Measurements from ENCODE around the gene HELZ2. TPM values are rescaled to one million over a fixed set of nuclear protein-coding genes. Genes with fewer than 3 reads are reported as not detected.

Gene HELZ2
- polyA plus RNA-seq, 1 of the 3 experiments (the other 2 are of a cell fraction), result 7.6 TPM

- WGBS (ENCODE audit: low lambda C conversion rate), result 86% methylated on average over 19 of the region's 39 CpGs
Measured at GRCh38 chr20:63529861-63530787, 43.9 kb downstream of the HELZ2 start.

GRCh38 chr20:63529180-63529860 lies 44.7 kb downstream of the HELZ2 start:
- Histone ChIP-seq H2AFZ (ENCODE audit: low read depth) (no peak overlapping the region), H3K9me2 (no peaks in the 10 kb centered on the region), H3K36me3 (replicated peaks in 1 of 2; ENCODE audit: control insufficient read depth in 1 of 2, insufficient read depth in 2 of 2, low read length in 1 of 2) (no peaks in the 10 kb centered on the region), H3K4me2 (no peak overlapping the region), H3K9me3 (no peaks in the 10 kb centered on the region), H3K27ac (ENCODE audit: low read depth in 2 of 2, low read length in 1 of 2) (no peak overlapping the region), H3K4me1 (ENCODE audit: control insufficient read depth in 1 of 2, insufficient read depth in 2 of 2, low read depth in 1 of 2, low read length in 1 of 2) (no peaks in the 10 kb centered on the region), H3K27me3 (ENCODE audit: insufficient read depth) (no peaks in the 10 kb centered on the region), H4K20me1 (ENCODE audit: insufficient read depth) (peaks cover 14% of the 10 kb centered on the region; the same call in 1 of the 2 replicates), H3K4me3 (ENCODE audit: low read depth in 2 of 2, low read length in 1 of 2) (no peak overlapping the region), H3K79me2 (ENCODE audit: insufficient read depth) (no peaks in the 10 kb centered on the region), H3K9ac (no peak overlapping the region), H3F3A (replicated peaks; ENCODE audit: insufficient read depth) (peaks cover 29% of the 10 kb centered on the region)
- 82% methylated on average over 12 of the region's 27 CpGs for WGBS (ENCODE audit: low lambda C conversion rate)
- DNase-seq, result peak; percentile 24
- ChIA-PET CTCF (interaction anchor here (0.8 to 5.2 kb wide), 6 partner anchors 8 to 219 kb away, joined by 3 to 25 read pairs (median 3); no protein-coding TSS in a partner anchor), POLR2A (interaction anchor here (0.5 to 1.2 kb wide), 3 partner anchors 8 to 55 kb away, joined by 3 to 4 read pairs (median 4); partner anchors contain the start of gene PPDPF)
- TF ChIP-seq GABPA (IDR thresholded peaks at IDR 0.05; ENCODE audit: low read depth) (no peak), RFX5 (IDR thresholded peaks at IDR 0.05; ENCODE audit: low read length) (no peak), ZBTB33 (IDR thresholded peaks at IDR 0.05; ENCODE audit: borderline replicate concordance, low read depth) (no peak), RCOR1 (IDR thresholded peaks at IDR 0.05; ENCODE audit: low read length) (no peak), EP300 (IDR thresholded peaks at IDR 0.05; ENCODE audit: borderline replicate concordance in 1 of 2, low read depth in 1 of 2, low read length in 1 of 2) (no peak), RXRA (IDR thresholded peaks at IDR 0.05; ENCODE audit: borderline replicate concordance, low read depth) (no peak), EZH2phosphoT487 (IDR thresholded peaks at IDR 0.05; ENCODE audit: borderline replicate concordance, low read depth) (no peak), CTCF (IDR thresholded peaks at IDR 0.05) (no peak), REST (IDR thresholded peaks at IDR 0.05; ENCODE audit: low read depth, low read length) (no peak), SMC3 (IDR thresholded peaks at IDR 0.05; ENCODE audit: low read depth, low read length) (no peak), FOXJ3 (CRISPR knock-in tag; IDR thresholded peaks at IDR 0.05) (no peak), NRF1 (IDR thresholded peaks at IDR 0.05; ENCODE audit: low read depth, low read length) (no peak), JUND (IDR thresholded peaks at IDR 0.05) (no peak), MAX (IDR thresholded peaks at IDR 0.05; ENCODE audit: low read depth) (no peak), CHD2 (IDR thresholded peaks at IDR 0.05; ENCODE audit: low read length, partially characterized antibody) (no peak)

More at GRCh38 chr20:63529861-63530787, 43.9 kb downstream of the HELZ2 start:
- H3K36me3 ChIP-seq (replicated peaks in 1 of 2; ENCODE audit: control insufficient read depth in 1 of 2, insufficient read depth in 2 of 2, low read length in 1 of 2), result no peaks in the 10 kb centered on the region
- H3K27me3 ChIP-seq (ENCODE audit: insufficient read depth), result no peaks in the 10 kb centered on the region
- H2AFZ ChIP-seq (ENCODE audit: low read depth), result no peak overlapping the region
- H3K79me2 ChIP-seq (ENCODE audit: insufficient read depth), result no peaks in the 10 kb centered on the region
- H3F3A ChIP-seq (replicated peaks; ENCODE audit: insufficient read depth), result peaks cover 21% of the 10 kb centered on the region
- no peak for TF ChIP-seq GATA2 (CRISPR knock-in tag; IDR thresholded peaks at IDR 0.05)
- TF ChIP-seq MXI1 (IDR thresholded peaks at IDR 0.05; ENCODE audit: low read depth, low read length), result no peak
- no peak for TF ChIP-seq FOXM1 (IDR thresholded peaks at IDR 0.05; ENCODE audit: low read depth)
- no peak for TF ChIP-seq TEAD4 (IDR thresholded peaks at IDR 0.05; ENCODE audit: borderline replicate concordance, insufficient read depth)
- ChIA-PET POLR2A (interaction anchor here (1.1 to 1.2 kb wide), 2 partner anchors 9 to 28 kb away, joined by 3 to 4 read pairs; partner anchors contain the start of gene PPDPF), CTCF (interaction anchor here (1.1 to 5.2 kb wide), 4 partner anchors 9 to 60 kb away, joined by 3 to 25 read pairs (median 10); no protein-coding TSS in a partner anchor)
- no peaks in the 10 kb centered on the region for H3K9me3 ChIP-seq
- peaks cover 6% of the 10 kb centered on the region; the same call in 1 of the 2 replicates for H4K20me1 ChIP-seq (ENCODE audit: insufficient read depth)
- no peak overlapping the region for H3K4me3 ChIP-seq (ENCODE audit: low read depth in 2 of 2, low read length in 1 of 2)
- no peak overlapping the region for H3K27ac ChIP-seq (ENCODE audit: low read depth in 2 of 2, low read length in 1 of 2)
- no peaks in the 10 kb centered on the region for H3K4me1 ChIP-seq (ENCODE audit: control insufficient read depth in 1 of 2, insufficient read depth in 2 of 2, low read depth in 1 of 2, low read length in 1 of 2)
- H3K4me2 ChIP-seq, result no peak overlapping the region
- no peaks in the 10 kb centered on the region for H3K9me2 ChIP-seq
- H3K9ac ChIP-seq, result no peak overlapping the region
- DNase-seq, result peak; percentile 35

All from SK-N-SH (cell line).